SU-DHL-6 (cell line): ENCODE measurements around the gene CLHC1.

ENCODE experiments used
- EZH2phosphoT487 ChIP-seq: fragments of 200-600 bp; sonication (generic), shearing (Covaris generic); conservative IDR thresholded peaks from 2 replicates; pipeline ENCODE4 v1.6.1; 2018; ENCODE audit warnings: mild to moderate bottlenecking, antibody characterized with exemption, low read length, moderate library complexity, mixed read lengths
- TF ChIP-seq, protein P1 (sequence below): fragments of 200-600 bp; sonication (generic); IDR thresholded peaks from one replicate; pipeline ENCODE4 v1.5.1; 2017; ENCODE audit warnings: antibody characterized with exemption, mild to moderate bottlenecking, low read length, moderate library complexity; ENCODE audit not compliant: insufficient read depth, poor library complexity, severe bottlenecking

DNA sequence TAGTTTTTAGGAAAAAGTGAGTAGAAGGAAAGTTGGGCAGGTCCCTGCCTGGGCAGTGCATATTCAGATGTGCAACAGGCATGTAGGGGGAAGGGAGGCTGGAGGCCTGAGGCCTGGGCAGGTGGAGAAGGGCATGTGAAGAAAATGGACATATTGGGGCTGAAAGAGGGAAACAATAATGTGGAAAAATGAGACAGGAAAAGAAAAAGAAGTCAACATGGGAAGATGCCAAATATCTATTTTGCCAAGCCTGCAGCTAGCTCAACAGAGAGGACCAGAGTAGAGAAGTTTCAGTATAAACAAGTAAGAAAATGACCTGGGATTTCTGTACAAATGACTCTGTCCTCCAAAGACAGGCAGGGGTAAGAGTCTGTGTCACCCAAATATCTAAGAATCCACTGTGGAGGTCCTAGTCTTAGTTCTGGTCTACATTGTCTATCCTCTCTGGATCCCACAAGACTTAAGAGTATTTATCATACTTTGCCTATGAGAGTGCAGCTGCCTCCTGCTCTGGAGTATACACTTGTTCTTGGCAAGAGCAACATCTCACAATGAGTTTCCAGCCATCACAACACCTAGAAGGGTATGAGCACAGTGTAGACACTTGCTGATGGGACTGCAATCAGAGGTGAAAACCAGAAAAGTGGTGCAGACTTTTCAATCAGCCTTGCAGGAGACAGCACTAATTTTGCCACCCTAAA is 80.2 kb downstream of the CLHC1 start:
- TF ChIP-seq, protein P1, sequence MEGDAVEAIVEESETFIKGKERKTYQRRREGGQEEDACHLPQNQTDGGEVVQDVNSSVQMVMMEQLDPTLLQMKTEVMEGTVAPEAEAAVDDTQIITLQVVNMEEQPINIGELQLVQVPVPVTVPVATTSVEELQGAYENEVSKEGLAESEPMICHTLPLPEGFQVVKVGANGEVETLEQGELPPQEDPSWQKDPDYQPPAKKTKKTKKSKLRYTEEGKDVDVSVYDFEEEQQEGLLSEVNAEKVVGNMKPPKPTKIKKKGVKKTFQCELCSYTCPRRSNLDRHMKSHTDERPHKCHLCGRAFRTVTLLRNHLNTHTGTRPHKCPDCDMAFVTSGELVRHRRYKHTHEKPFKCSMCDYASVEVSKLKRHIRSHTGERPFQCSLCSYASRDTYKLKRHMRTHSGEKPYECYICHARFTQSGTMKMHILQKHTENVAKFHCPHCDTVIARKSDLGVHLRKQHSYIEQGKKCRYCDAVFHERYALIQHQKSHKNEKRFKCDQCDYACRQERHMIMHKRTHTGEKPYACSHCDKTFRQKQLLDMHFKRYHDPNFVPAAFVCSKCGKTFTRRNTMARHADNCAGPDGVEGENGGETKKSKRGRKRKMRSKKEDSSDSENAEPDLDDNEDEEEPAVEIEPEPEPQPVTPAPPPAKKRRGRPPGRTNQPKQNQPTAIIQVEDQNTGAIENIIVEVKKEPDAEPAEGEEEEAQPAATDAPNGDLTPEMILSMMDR: no peak
- no peak for TF ChIP-seq EZH2phosphoT487
